ENCODE results near the gene LOX.

GRCh38 chr5:122051569-122051968 lies 26.5 kb downstream of the LOX start:
- TF ChIP-seq CTCF (IDR thresholded peaks at IDR 0.05) (no peak), EP300 (IDR thresholded peaks at IDR 0.05) (no peak), POLR2A (IDR thresholded peaks at IDR 0.05; ENCODE audit: low read depth) (no peak), POLR2AphosphoS5 (IDR thresholded peaks at IDR 0.05) (no peak)
